ENCODE results near the gene KREMEN2. TPM values are rescaled to one million over a fixed set of nuclear protein-coding genes. Genes with fewer than 3 reads are reported as not detected.

Gene KREMEN2
- total and polyA plus RNA-seq, 2 of the 8 experiments (the other 6 are each of a cell fraction or from before 2014, with no cell fraction given), result 6.6 to 7.0 TPM

- H3K23ac ChIP-seq (ENCODE audit: insufficient read length), result no peak overlapping the region
- no peak overlapping the region for H3K9ac ChIP-seq (replicated peaks in 1 of 4; ENCODE audit: extremely low read depth in 1 of 4, low read depth in 3 of 4, low read length in 3 of 4)
- CTCF ChIA-PET (ENCODE audit: partially characterized antibody), result interaction anchor here (0.7 to 10.4 kb wide), 31 partner anchors 12 to 147 kb away, joined by 3 to 98 read pairs (median 5); partner anchors contain the start of genes FLYWCH1, FLYWCH2 and PRSS21
- H3K27me3 ChIP-seq (replicated peaks in 1 of 4; ENCODE audit: control insufficient read depth in 3 of 4, extremely low read depth in 1 of 4, insufficient read depth in 3 of 4, low read length in 3 of 4), result no peaks in the 10 kb centered on the region
- H2BK20ac ChIP-seq (ENCODE audit: low read length), result no peak overlapping the region
- H2AFZ ChIP-seq (ENCODE audit: low read length), result no peak overlapping the region
- peak overlapping the region; percentile 76; the same call in 1 of the 2 replicates for H4K8ac ChIP-seq (ENCODE audit: extremely low read depth, insufficient read depth, low read length)
- H3K27ac ChIP-seq (ENCODE audit: low read depth, low read length), result peak overlapping the region; percentile 5; the same call in 1 of the 2 replicates
- no peak overlapping the region for H2AK5ac ChIP-seq (ENCODE audit: low read depth, low read length)
- no peak overlapping the region for H3K56ac ChIP-seq (replicated peaks; ENCODE audit: insufficient read length, low read depth, low read length)
- no peak overlapping the region for H2BK12ac ChIP-seq (ENCODE audit: low read depth, low read length)
- no peak overlapping the region for H3K4ac ChIP-seq (replicated peaks; ENCODE audit: insufficient read length, low read depth, low read length)
- peak overlapping the region in 2 of 4 experiments; percentile 3 to 49; a peak in 3 of 8 replicates for H3K4me3 ChIP-seq (ENCODE audit: extremely low read depth in 1 of 4, insufficient read depth in 2 of 4, low read depth in 3 of 4, low read length in 4 of 4)
- no peak overlapping the region for H2BK15ac ChIP-seq (ENCODE audit: low read length)
- H3K36me3 ChIP-seq (ENCODE audit: control insufficient read depth in 2 of 4, insufficient read depth in 4 of 4, low read length in 3 of 4), result peaks cover 0 to 3% (median 0%) of the 10 kb centered on the region in 4 experiments; a peak in 2 of 8 replicates
- H3K23me2 ChIP-seq (ENCODE audit: low read depth, low read length), result no peaks in the 10 kb centered on the region; the same call in 1 of the 2 replicates
- POLR2A ChIA-PET (ENCODE audit: partially characterized antibody), result interaction anchor here (1.0 to 1.5 kb wide), 5 partner anchors 10 to 148 kb away, joined by 3 to 5 read pairs (median 3); partner anchors contain the start of gene FLYWCH1
- no peak for DNase-seq (ENCODE audit: low read depth in 1 of 2, low spot score in 2 of 2)
- H3K14ac ChIP-seq (ENCODE audit: insufficient read length), result no peak overlapping the region
- H3K18ac ChIP-seq (ENCODE audit: extremely low read depth, low read length), result no peak overlapping the region
- no peaks in the 10 kb centered on the region for H4K20me1 ChIP-seq (replicated peaks in 1 of 2; ENCODE audit: control insufficient read depth in 1 of 2, insufficient read depth in 2 of 2, low read length in 2 of 2)
- H4K91ac ChIP-seq (replicated peaks; ENCODE audit: insufficient read length, low read length), result no peak overlapping the region
- no peaks in the 10 kb centered on the region for H3K9me3 ChIP-seq (ENCODE audit: insufficient read depth in 2 of 2, low read depth in 1 of 2, low read length in 1 of 2)
- H3K4me1 ChIP-seq (replicated peaks in 1 of 4; ENCODE audit: control insufficient read depth in 3 of 4, insufficient read depth in 4 of 4, low read length in 3 of 4), result peaks cover 4 to 15% (median 10%) of the 10 kb centered on the region in 4 experiments
- no peaks in the 10 kb centered on the region for H3K79me2 ChIP-seq (ENCODE audit: control insufficient read depth in 1 of 2, insufficient read depth in 2 of 2, low read length in 2 of 2)
- H2BK120ac ChIP-seq (replicated peaks; ENCODE audit: low read depth, low read length), result no peak overlapping the region
- peak overlapping the region; percentile 9 for H4K5ac ChIP-seq (ENCODE audit: insufficient read length, low read depth, low read length)
- 0 out of 2 replicates have a peak, but pooled peaks cover 3% of the 10 kb centered on the region for H3K79me1 ChIP-seq (ENCODE audit: low read depth, low read length)
- TF ChIP-seq JUN (IDR thresholded peaks at IDR 0.05; ENCODE audit: low read depth, low read length), result no peak
- TF ChIP-seq TEAD4 (IDR thresholded peaks at IDR 0.05; ENCODE audit: low read depth, low read length), result no peak
- no peak for TF ChIP-seq E2F6 (IDR thresholded peaks at IDR 0.05)
- TF ChIP-seq SUZ12 (IDR thresholded peaks at IDR 0.05; ENCODE audit: low read length), result no peak
- TF ChIP-seq CTBP2 (IDR thresholded peaks at IDR 0.05; ENCODE audit: borderline replicate concordance, insufficient read depth, insufficient read length, low read length), result no peak
- no peak for TF ChIP-seq KDM4A (IDR thresholded peaks at IDR 0.05; ENCODE audit: low read depth, low read length, severe bottlenecking)
- no peak overlapping the region for H2BK5ac ChIP-seq (ENCODE audit: low read depth, low read length)
- peak overlapping the region; percentile 57 to 78 for H3K4me2 ChIP-seq (ENCODE audit: insufficient read depth in 1 of 2, low read depth in 2 of 2, low read length in 2 of 2)
- 88% methylated on average over 9 of the region's 9 CpGs; no CpG with 5 or more reads in 1 of the 2 experiments for WGBS, 2 experiments (ENCODE audit: extremely low coverage in 1 of 2, insufficient coverage in 1 of 2, insufficient read length in 1 of 2, insufficient replicate concordance in 2 of 2, low coverage in 1 of 2, low lambda C conversion rate in 2 of 2, missing lambda C conversion rate in 1 of 2)
- FAIRE-seq, result no peak
Measured at GRCh38 chr16:2925951-2926649, 38.0 kb upstream of the KREMEN2 start.
